GM12878 (cell line): ENCODE data around the gene SLC35G4.

ENCODE experiments used
- CHD2 ChIP-seq: IDR thresholded peaks from 2 replicates; pipeline ENCODE4 v1.6.1; 2011; ENCODE audit warnings: low read depth, low read length, improper control_type of control experiment, borderline replicate concordance
- CREB1 ChIP-seq: IDR thresholded peaks from 2 replicates; pipeline ENCODE4 v1.6.1; 2012; ENCODE audit warnings: low read depth, mild to moderate bottlenecking, inconsistent platforms
- EGR1 ChIP-seq, 2 experiments: IDR thresholded peaks; 1 replicate in 1 of 2; 2 replicates in 1 of 2; pipeline ENCODE4 v1.6.1; 2011 to 2012; ENCODE audit warnings: low read depth in 2 of 2, low read length in 2 of 2, borderline replicate concordance in 1 of 2, mild to moderate bottlenecking in 1 of 2, moderate library complexity in 1 of 2
- FOXM1 ChIP-seq: IDR thresholded peaks from 2 replicates; pipeline ENCODE4 v1.6.1; 2012; ENCODE audit warnings: low read depth, mild to moderate bottlenecking, inconsistent platforms, low read length, moderate library complexity
- NBN ChIP-seq: fragments of 450-650 bp; IDR thresholded peaks from 2 replicates; pipeline ENCODE4 v1.6.1; 2016
- SP1 ChIP-seq: IDR thresholded peaks from one replicate; pipeline ENCODE4 v1.6.1; 2011; ENCODE audit warnings: low read depth, low read length
- SRF ChIP-seq, 2 experiments: IDR thresholded peaks; 2 replicates each; pipeline ENCODE4 v1.6.1; 2011; ENCODE audit warnings: low read depth in 2 of 2, low read length in 2 of 2, mild to moderate bottlenecking in 1 of 2, moderate library complexity in 1 of 2
- TAF1 ChIP-seq: IDR thresholded peaks from 2 replicates; pipeline ENCODE4 v1.6.1; 2011; ENCODE audit warnings: mild to moderate bottlenecking, low read depth, low read length, borderline replicate concordance

- TF ChIP-seq EGR1 (IDR thresholded peaks at IDR 0.05; ENCODE audit: borderline replicate concordance in 1 of 2, low read depth in 2 of 2, low read length in 2 of 2), result no peak
- no peak for TF ChIP-seq CREB1
- no peak for TF ChIP-seq TAF1
- no peak for TF ChIP-seq SRF (IDR thresholded peaks at IDR 0.05; ENCODE audit: low read depth in 2 of 2, low read length in 2 of 2)
- no peak for TF ChIP-seq SP1
- no peak for TF ChIP-seq NBN
- TF ChIP-seq FOXM1, result no peak
- no peak for TF ChIP-seq CHD2
Measured at GRCh38 chr18:11654736-11655605, 45.6 kb downstream of the SLC35G4 start.
